ENCODE data around the gene ZNF528.

The ZNF528 gene

DNA sequence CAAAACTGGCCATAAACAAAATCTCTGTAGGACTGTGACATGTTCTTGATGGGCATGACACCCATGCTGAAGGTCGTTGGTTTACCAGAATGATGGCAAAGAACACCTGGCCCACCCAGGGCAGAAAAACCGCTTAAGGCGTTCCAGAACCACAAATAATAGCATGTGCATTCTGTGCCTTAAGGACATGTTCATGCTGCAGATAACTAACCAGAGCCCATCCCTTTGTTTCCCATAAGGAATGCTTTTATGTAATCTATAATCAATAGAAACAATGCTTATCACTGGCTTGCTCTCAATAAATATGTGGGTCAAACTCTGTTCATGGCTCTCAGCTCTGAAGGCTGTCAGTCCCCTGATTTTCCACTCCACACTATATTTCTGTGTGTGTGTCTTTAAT is 44.5 kb downstream of the ZNF528 start:
- WGBS, 2 experiments (ENCODE audit: insufficient coverage in 2 of 2) = 61 to 68% methylated on average over 3 of the region's 3 CpGs
- H3K4me3 ChIP-seq (ENCODE audit: extremely low read depth, insufficient read depth, low read length, poor library complexity, severe bottlenecking) = no peak overlapping the region
- peaks cover 56% of the 10 kb centered on the region for H3K9me3 ChIP-seq (ENCODE audit: control insufficient read depth, low read length)
- H3K27ac ChIP-seq (ENCODE audit: low read depth, low read length, severe bottlenecking) = no peak overlapping the region
- no peaks in the 10 kb centered on the region for H3K4me1 ChIP-seq (ENCODE audit: control insufficient read depth, insufficient read depth, low read length, poor library complexity, severe bottlenecking)
- H3K36me3 ChIP-seq (ENCODE audit: control insufficient read depth, insufficient read depth, low read length) = no peaks in the 10 kb centered on the region

GRCh38 chr19:52444506-52444905 is 46.9 kb downstream of the ZNF528 start:
- Histone ChIP-seq H3K4me1 (ENCODE audit: control insufficient read depth, insufficient read depth, low read length, poor library complexity, severe bottlenecking) (no peaks in the 10 kb centered on the region), H3K27ac (ENCODE audit: low read depth, low read length, severe bottlenecking) (no peak overlapping the region), H3K4me3 (ENCODE audit: extremely low read depth, insufficient read depth, low read length, poor library complexity, severe bottlenecking) (no peak overlapping the region), H3K9me3 (ENCODE audit: control insufficient read depth, low read length) (peaks cover 39% of the 10 kb centered on the region), H3K36me3 (ENCODE audit: control insufficient read depth, insufficient read depth, low read length) (no peaks in the 10 kb centered on the region)
- 0% methylated on average over 1 of the region's 2 CpGs for WGBS, 2 experiments (ENCODE audit: insufficient coverage in 2 of 2)

DNA sequence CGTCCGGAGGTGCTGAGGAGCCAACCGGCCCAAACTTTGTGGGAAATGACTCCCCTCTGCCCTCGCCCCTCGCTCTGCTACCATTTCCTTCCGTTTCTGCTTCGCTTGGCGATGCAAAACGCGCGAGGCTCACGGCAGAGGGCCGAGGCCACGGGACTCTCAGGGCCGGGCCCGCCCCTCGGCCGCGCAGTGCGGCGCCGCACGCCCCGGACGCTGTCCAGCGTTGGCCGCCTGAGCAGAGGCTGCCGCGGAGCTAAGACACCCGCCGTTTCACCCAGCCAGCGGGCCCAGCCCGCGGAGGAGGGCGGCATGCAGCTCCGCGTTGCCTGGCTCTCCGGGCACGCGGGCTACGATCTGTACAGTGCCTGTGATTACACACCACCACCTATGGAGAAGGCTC is 53.6 kb downstream of the ZNF528 start:
- Histone ChIP-seq H3K4me3 (ENCODE audit: extremely low read depth, insufficient read depth, low read length, poor library complexity, severe bottlenecking) (no peak overlapping the region), H3K4me1 (ENCODE audit: control insufficient read depth, insufficient read depth, low read length, poor library complexity, severe bottlenecking) (no peaks in the 10 kb centered on the region), H3K27ac (ENCODE audit: low read depth, low read length, severe bottlenecking) (no peak overlapping the region), H3K9me3 (ENCODE audit: control insufficient read depth, low read length) (peaks cover 54% of the 10 kb centered on the region), H3K36me3 (ENCODE audit: control insufficient read depth, insufficient read depth, low read length) (no peaks in the 10 kb centered on the region)
- WGBS, 2 experiments (ENCODE audit: insufficient coverage in 2 of 2) = 92 to 94% methylated on average over 34 to 40 of the region's 41 CpGs

GRCh38 chr19:52453324-52454094 is 55.9 kb downstream of the ZNF528 start, which contains the start of gene ZNF578:
TSS of gene ZNF578 (plus strand) at chr19:52453553. CDS start at chr19:52501846, 48,293 bp downstream.
- no peaks in the 10 kb centered on the region for H3K36me3 ChIP-seq (ENCODE audit: control insufficient read depth, insufficient read depth, low read length)
- H3K4me1 ChIP-seq (ENCODE audit: control insufficient read depth, insufficient read depth, low read length, poor library complexity, severe bottlenecking) = no peaks in the 10 kb centered on the region
- WGBS, 2 experiments (ENCODE audit: insufficient coverage in 2 of 2) = 54 to 59% methylated on average over 37 to 46 of the region's 48 CpGs
- no peak within 1 kb of the TSS for H3K27ac ChIP-seq (ENCODE audit: low read depth, low read length, severe bottlenecking)
- H3K4me3 ChIP-seq (ENCODE audit: extremely low read depth, insufficient read depth, low read length, poor library complexity, severe bottlenecking) = peak within 1 kb of the TSS; percentile 28
- H3K9me3 ChIP-seq (ENCODE audit: control insufficient read depth, low read length) = peaks cover 69% of the 10 kb centered on the region

DNA sequence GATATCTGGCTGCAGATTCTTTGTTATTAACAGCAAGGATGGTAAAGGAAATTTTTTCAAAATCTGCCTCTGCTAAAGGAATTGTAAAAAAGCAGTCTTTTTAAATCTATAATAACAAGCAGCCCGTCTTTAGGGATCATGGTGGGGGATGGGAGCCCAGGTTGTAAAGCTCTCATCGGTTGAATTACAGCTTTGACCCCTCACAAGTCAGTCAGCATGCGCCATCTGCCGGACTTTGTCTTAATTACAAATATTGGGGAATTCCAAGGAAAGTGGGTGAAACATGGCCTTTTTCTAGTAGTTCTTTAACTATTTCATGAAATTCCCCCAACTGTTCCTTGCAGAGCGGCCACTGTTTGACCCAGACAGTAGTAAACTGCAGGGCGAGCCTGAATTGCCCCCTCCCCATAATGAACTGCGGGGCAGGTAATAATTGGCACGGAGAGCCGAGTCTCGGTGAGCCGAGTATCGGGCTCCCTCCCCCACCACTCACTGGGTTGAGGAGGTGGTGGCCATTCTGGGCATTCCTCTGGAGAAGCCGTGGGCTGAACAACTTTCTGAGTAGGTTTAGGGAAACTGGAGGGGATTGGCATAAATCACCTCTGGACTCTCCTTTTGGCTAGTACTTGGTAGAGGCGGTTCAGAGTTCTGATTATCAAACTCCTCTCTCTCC is 67.3 kb downstream of the ZNF528 start:
- WGBS, 2 experiments (ENCODE audit: insufficient coverage in 2 of 2) = 36 to 64% methylated on average over 3 to 5 of the region's 14 CpGs
- H3K4me1 ChIP-seq (ENCODE audit: control insufficient read depth, insufficient read depth, low read length, poor library complexity, severe bottlenecking) = no peaks in the 10 kb centered on the region
- H3K9me3 ChIP-seq (ENCODE audit: control insufficient read depth, low read length) = peaks cover 71% of the 10 kb centered on the region
- H3K27ac ChIP-seq (ENCODE audit: low read depth, low read length, severe bottlenecking) = no peak overlapping the region
- H3K4me3 ChIP-seq (ENCODE audit: extremely low read depth, insufficient read depth, low read length, poor library complexity, severe bottlenecking) = no peak overlapping the region
- no peaks in the 10 kb centered on the region for H3K36me3 ChIP-seq (ENCODE audit: control insufficient read depth, insufficient read depth, low read length)

All from mesodermal cell (in vitro differentiated cells).